Measurements from ENCODE around the gene PIGQ.
A peak's percentile ranks its signal among the peaks of the same experiment; 100 is the strongest.

PIGQ gene

DNA sequence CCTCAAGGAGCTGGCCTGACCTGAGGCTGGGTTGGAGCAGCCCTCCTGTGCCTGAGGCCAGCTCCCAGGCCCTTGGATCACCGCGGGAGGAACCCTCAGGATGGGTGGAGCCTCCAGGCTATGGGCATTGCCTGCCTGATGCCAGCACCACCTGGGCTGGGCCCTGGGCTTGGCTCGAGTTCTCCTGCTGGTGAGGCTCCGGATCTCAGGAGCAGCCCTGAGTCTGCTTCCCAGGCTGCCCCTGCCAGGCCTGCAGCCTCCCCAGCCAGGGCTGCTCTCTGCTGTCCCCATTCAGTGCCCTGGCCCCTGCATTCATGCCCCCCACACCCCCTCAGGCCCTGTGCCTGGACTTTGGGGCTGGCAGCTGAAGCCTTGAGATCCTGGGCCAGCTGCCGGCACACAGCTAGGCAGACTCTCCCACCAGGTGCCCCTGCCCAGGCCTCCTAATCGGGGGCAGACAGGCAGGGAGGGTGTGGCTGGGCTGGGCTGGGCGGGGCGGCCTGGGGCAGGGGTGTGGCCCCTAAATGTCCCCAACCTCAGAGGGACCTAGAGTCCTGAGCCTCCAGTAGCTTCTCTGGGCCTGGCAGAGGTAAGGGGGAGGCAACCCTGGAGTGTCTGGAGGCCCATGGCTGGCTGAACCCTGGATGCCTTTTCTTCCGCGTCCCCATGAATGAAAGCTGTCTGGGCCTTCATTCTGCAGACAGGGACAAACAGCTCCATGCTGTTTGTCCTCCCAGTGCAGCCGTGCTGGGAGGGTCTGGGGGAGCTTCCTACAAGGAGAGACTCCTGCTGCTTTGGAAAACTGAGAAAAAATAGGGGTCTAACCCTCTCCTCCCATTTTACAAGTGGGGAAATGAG lies 1.1 kb upstream of the PIGQ start:
- Histone ChIP-seq H3K4me1 (ENCODE audit: control insufficient read depth, insufficient read depth, low read length) (peaks cover 47% of the 10 kb centered on the region), H3K36me3 (ENCODE audit: control insufficient read depth, insufficient read depth, low read length) (no peaks in the 10 kb centered on the region), H3K27me3 (ENCODE audit: control insufficient read depth, insufficient read depth, low read length) (peaks cover 3% of the 10 kb centered on the region), H3K9ac (ENCODE audit: low read length) (peak overlapping the region; percentile 76), H3K9me3 (ENCODE audit: control insufficient read depth, low read length) (no peaks in the 10 kb centered on the region), H3K4me3 (ENCODE audit: low read length) (peak overlapping the region; percentile 74)

GRCh38 chr16:572865-573650 lies 3.3 kb downstream of the PIGQ start:
- H3K4me1 ChIP-seq (ENCODE audit: control insufficient read depth, insufficient read depth, low read length), result peaks cover 26% of the 10 kb centered on the region
- H3K9me3 ChIP-seq (ENCODE audit: control insufficient read depth, low read length), result no peaks in the 10 kb centered on the region
- H3K4me3 ChIP-seq (ENCODE audit: low read length), result no peak overlapping the region
- H3K27me3 ChIP-seq (ENCODE audit: control insufficient read depth, insufficient read depth, low read length), result no peaks in the 10 kb centered on the region
- no peaks in the 10 kb centered on the region for H3K36me3 ChIP-seq (ENCODE audit: control insufficient read depth, insufficient read depth, low read length)
- no peak overlapping the region for H3K9ac ChIP-seq (ENCODE audit: low read length)

GRCh38 chr16:574021-574760 lies 4.4 kb downstream of the PIGQ start:
- Histone ChIP-seq H3K4me3 (ENCODE audit: low read length) (no peak overlapping the region), H3K9me3 (ENCODE audit: control insufficient read depth, low read length) (no peaks in the 10 kb centered on the region), H3K36me3 (ENCODE audit: control insufficient read depth, insufficient read depth, low read length) (no peaks in the 10 kb centered on the region), H3K27me3 (ENCODE audit: control insufficient read depth, insufficient read depth, low read length) (no peaks in the 10 kb centered on the region), H3K9ac (ENCODE audit: low read length) (no peak overlapping the region), H3K4me1 (ENCODE audit: control insufficient read depth, insufficient read depth, low read length) (peaks cover 15% of the 10 kb centered on the region)

GRCh38 chr16:575354-576196 lies 5.8 kb downstream of the PIGQ start:
- no peaks in the 10 kb centered on the region for H3K9me3 ChIP-seq (ENCODE audit: control insufficient read depth, low read length)
- H3K4me1 ChIP-seq (ENCODE audit: control insufficient read depth, insufficient read depth, low read length), result peaks cover 10% of the 10 kb centered on the region
- no peak overlapping the region for H3K9ac ChIP-seq (ENCODE audit: low read length)
- no peak overlapping the region for H3K4me3 ChIP-seq (ENCODE audit: low read length)
- no peaks in the 10 kb centered on the region for H3K27me3 ChIP-seq (ENCODE audit: control insufficient read depth, insufficient read depth, low read length)
- no peaks in the 10 kb centered on the region for H3K36me3 ChIP-seq (ENCODE audit: control insufficient read depth, insufficient read depth, low read length)

DNA sequence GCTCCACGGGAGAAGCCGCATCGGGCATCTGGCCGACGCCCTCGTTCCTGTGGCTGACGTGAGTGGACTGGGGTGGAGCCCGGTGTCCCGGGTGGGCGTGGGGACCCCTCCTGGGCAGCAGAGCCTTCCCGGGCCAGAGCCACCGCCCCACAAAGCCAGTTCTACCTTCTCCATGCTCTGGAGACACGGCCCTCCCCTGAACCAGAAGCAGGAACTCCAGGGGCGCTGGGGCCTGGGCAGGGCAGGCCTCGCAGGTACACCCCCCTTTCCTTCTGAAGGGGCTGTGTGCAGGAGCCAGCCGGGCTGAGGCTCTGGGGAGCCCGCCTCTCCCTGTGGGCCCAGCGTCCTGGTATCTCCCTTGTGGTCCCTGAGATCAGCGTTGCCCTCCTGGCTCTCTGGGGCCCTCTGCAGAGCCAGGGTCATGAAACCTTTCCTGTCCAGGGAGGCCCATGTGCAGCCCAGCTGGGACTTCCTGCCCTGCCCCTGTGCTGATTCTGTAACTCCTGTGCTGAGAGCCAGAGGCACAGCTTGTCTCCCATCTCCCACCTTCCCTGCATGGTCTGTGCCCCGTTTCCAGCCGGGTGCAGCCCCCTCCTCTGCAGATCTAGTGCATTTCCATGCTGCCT lies 6.5 kb downstream of the PIGQ start:
- Histone ChIP-seq H3K4me1 (ENCODE audit: control insufficient read depth, insufficient read depth, low read length) (peaks cover 2% of the 10 kb centered on the region), H3K36me3 (ENCODE audit: control insufficient read depth, insufficient read depth, low read length) (no peaks in the 10 kb centered on the region)

DNA sequence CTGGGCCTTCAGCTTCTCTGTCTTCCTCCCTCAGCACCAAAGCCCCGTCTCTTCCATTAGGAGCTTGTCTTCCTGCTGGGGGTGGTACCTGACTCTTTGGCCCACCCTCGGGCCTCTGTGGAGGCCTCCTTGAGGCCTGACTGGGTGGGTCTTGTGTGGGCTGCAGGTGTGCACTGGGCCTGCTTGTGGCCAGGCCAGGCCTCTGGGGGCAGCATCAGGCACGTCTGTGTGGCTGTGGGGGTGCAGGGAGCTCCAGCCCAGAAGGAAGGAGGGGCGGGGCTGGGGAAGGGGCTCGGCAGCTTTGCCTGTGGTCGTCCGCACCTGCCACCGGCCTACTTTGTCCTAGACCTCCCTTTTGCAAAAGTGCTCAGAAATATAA lies 7.0 kb downstream of the PIGQ start:
- H3K4me1 ChIP-seq (ENCODE audit: control insufficient read depth, insufficient read depth, low read length), result no peaks in the 10 kb centered on the region
- H3K4me3 ChIP-seq (ENCODE audit: low read length), result no peak overlapping the region
- H3K36me3 ChIP-seq (ENCODE audit: control insufficient read depth, insufficient read depth, low read length), result no peaks in the 10 kb centered on the region
- H3K9ac ChIP-seq (ENCODE audit: low read length), result no peak overlapping the region
- no peaks in the 10 kb centered on the region for H3K27me3 ChIP-seq (ENCODE audit: control insufficient read depth, insufficient read depth, low read length)
- H3K9me3 ChIP-seq (ENCODE audit: control insufficient read depth, low read length), result no peaks in the 10 kb centered on the region

More for the DNA sequence above, 6.5 kb downstream of the PIGQ start:
- H3K4me3 ChIP-seq (ENCODE audit: low read length), result no peak overlapping the region
- no peaks in the 10 kb centered on the region for H3K9me3 ChIP-seq (ENCODE audit: control insufficient read depth, low read length)
- no peak overlapping the region for H3K9ac ChIP-seq (ENCODE audit: low read length)
- no peaks in the 10 kb centered on the region for H3K27me3 ChIP-seq (ENCODE audit: control insufficient read depth, insufficient read depth, low read length)

DNA sequence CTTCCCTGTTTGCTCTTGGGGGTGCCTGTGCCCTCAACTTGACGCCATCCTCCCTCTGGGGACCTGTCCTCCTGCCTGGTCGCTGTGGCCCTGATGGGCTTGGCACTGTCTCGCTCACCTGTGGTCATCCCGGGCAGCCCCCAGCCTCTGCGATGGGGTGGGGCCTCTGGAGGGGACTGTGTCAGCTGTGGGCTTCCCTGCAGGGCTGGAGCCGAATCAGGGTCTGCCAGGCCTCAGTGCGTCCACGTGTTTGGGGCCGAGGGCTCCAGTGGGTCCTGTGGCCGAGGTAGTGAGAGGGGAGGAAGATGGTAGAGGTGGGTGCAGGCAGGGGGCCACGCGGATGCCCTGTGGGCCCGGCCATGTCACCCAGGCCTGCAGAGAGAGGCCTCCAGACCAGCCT lies 8.0 kb downstream of the PIGQ start:
- no peaks in the 10 kb centered on the region for H3K36me3 ChIP-seq (ENCODE audit: control insufficient read depth, insufficient read depth, low read length)
- H3K4me1 ChIP-seq (ENCODE audit: control insufficient read depth, insufficient read depth, low read length), result no peaks in the 10 kb centered on the region
- H3K4me3 ChIP-seq (ENCODE audit: low read length), result no peak overlapping the region
- no peak overlapping the region for H3K9ac ChIP-seq (ENCODE audit: low read length)
- H3K9me3 ChIP-seq (ENCODE audit: control insufficient read depth, low read length), result no peaks in the 10 kb centered on the region
- H3K27me3 ChIP-seq (ENCODE audit: control insufficient read depth, insufficient read depth, low read length), result no peaks in the 10 kb centered on the region

DNA sequence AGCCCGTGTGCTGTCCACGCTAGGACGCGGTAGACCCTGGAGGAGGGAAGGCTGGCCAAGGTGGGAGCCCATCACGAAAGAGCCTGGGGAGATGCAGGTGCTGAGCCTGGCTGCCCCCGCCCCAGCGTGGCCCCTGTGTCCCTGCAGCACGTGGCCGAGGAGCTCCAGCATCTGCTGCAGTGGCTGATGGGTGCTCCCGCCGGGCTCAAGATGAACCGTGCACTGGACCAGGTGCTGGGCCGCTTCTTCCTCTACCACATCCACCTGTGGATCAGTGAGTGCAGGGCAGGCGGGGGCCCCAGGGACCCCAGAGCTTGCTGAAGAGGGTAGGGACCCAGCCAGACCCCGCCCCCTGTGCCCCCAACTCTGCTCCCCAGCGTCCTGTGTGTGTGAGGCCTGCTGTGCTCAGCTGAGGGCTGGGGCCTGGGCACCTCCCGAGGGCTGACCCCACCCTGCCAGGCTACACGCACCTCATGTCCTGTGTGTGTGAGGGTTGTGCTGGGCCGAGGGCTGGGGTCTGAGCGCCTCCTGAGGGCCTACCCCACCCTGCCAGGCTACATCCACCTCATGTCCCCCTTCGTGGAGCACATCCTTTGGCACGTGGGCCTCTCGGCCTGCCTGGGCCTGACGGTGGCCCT lies 8.6 kb downstream of the PIGQ start:
- H3K9ac ChIP-seq (ENCODE audit: low read length), result no peak overlapping the region
- no peak overlapping the region for H3K4me3 ChIP-seq (ENCODE audit: low read length)
- no peaks in the 10 kb centered on the region for H3K36me3 ChIP-seq (ENCODE audit: control insufficient read depth, insufficient read depth, low read length)
- no peaks in the 10 kb centered on the region for H3K27me3 ChIP-seq (ENCODE audit: control insufficient read depth, insufficient read depth, low read length)
- H3K9me3 ChIP-seq (ENCODE audit: control insufficient read depth, low read length), result no peaks in the 10 kb centered on the region
- no peaks in the 10 kb centered on the region for H3K4me1 ChIP-seq (ENCODE audit: control insufficient read depth, insufficient read depth, low read length)

- no peak overlapping the region for H3K9ac ChIP-seq (ENCODE audit: low read length)
- no peaks in the 10 kb centered on the region for H3K36me3 ChIP-seq (ENCODE audit: control insufficient read depth, insufficient read depth, low read length)
- H3K27me3 ChIP-seq (ENCODE audit: control insufficient read depth, insufficient read depth, low read length), result no peaks in the 10 kb centered on the region
- H3K9me3 ChIP-seq (ENCODE audit: control insufficient read depth, low read length), result no peaks in the 10 kb centered on the region
- H3K4me1 ChIP-seq (ENCODE audit: control insufficient read depth, insufficient read depth, low read length), result no peaks in the 10 kb centered on the region
- no peak overlapping the region for H3K4me3 ChIP-seq (ENCODE audit: low read length)
These were observed 9.2 kb downstream of the PIGQ start for GRCh38 chr16:578870-579405.

- H3K9ac ChIP-seq (ENCODE audit: low read length), result no peak overlapping the region
- no peak overlapping the region for H3K4me3 ChIP-seq (ENCODE audit: low read length)
- H3K9me3 ChIP-seq (ENCODE audit: control insufficient read depth, low read length), result no peaks in the 10 kb centered on the region
- H3K36me3 ChIP-seq (ENCODE audit: control insufficient read depth, insufficient read depth, low read length), result no peaks in the 10 kb centered on the region
- peaks cover 2% of the 10 kb centered on the region for H3K4me1 ChIP-seq (ENCODE audit: control insufficient read depth, insufficient read depth, low read length)
- H3K27me3 ChIP-seq (ENCODE audit: control insufficient read depth, insufficient read depth, low read length), result peaks cover 2% of the 10 kb centered on the region
These were observed 10.6 kb downstream of the PIGQ start for GRCh38 chr16:580141-580945.

Data from mucosa of stomach (tissue), 1 donor.